ENCODE measurements around the gene MYZAP. TPM values are rescaled to one million over a fixed set of nuclear protein-coding genes. Genes with fewer than 3 reads are reported as not detected.

The MYZAP gene
- polyA plus RNA-seq, 2 of the 4 experiments (the other 2 are of a cell fraction), result 1.2 to 2.4 TPM

- no peak for ATAC-seq
- Histone ChIP-seq H3K4me3 (no peak overlapping the region), H3K4me2 (no peak overlapping the region), H3K4me1 (no peaks in the 10 kb centered on the region), H3K9me3 (no peaks in the 10 kb centered on the region), H3K27ac (no peak overlapping the region)
- POLR2A ChIA-PET, result no interaction called here
- TF ChIP-seq ESRRA (IDR thresholded peaks at IDR 0.05; ENCODE audit: borderline replicate concordance, low read length) (0 out of 2 replicates have a peak, but pooled peaks have one; percentile 63), HOXB5 (CRISPR knock-in tag; IDR thresholded peaks at IDR 0.05) (no peak)
- WGBS (ENCODE audit: missing lambda C conversion rate), result 87% methylated on average over 1 of the region's 1 CpG
- CTCF ChIA-PET, result interaction anchor here (0.8 to 5.1 kb wide), 14 partner anchors 9 to 411 kb away, joined by 3 to 26 read pairs (median 5); partner anchors contain the start of gene ALDH1A2
- FAIRE-seq, result no peak
- DNase-seq (ENCODE audit: low read depth in 1 of 2, low spot score in 1 of 2), result no peak
These were observed 64.1 kb downstream of the MYZAP start for GRCh38 chr15:57655809-57656208.

GRCh38 chr15:57656434-57656833 is 64.7 kb downstream of the MYZAP start:
- Histone ChIP-seq H3K27ac (no peak overlapping the region), H3K4me1 (no peaks in the 10 kb centered on the region), H3K4me3 (no peak overlapping the region), H3K9me3 (no peaks in the 10 kb centered on the region), H3K4me2 (no peak overlapping the region)
- no peak for TF ChIP-seq HOXB13 (CRISPR knock-in tag; IDR thresholded peaks at IDR 0.05; ENCODE audit: low read depth)
- TF ChIP-seq MAFK (IDR thresholded peaks at IDR 0.05; ENCODE audit: partially characterized antibody), result peak; percentile 31
- FAIRE-seq (peak; percentile 28), DNase-seq (ENCODE audit: low read depth in 1 of 2, low spot score in 1 of 2) (no peak), ATAC-seq (no peak)
- 40% methylated on average over 3 of the region's 3 CpGs for WGBS (ENCODE audit: missing lambda C conversion rate)
- POLR2A ChIA-PET, result no interaction called here
- CTCF ChIA-PET, result interaction anchor here (0.7 to 5.1 kb wide), 12 partner anchors 10 to 410 kb away, joined by 3 to 26 read pairs (median 4); partner anchors contain the start of gene ALDH1A2

- no peak overlapping the region for H3K4me2 ChIP-seq
- H3K9me3 ChIP-seq, result no peaks in the 10 kb centered on the region
- ChIA-PET CTCF (interaction anchor here (0.8 to 5.1 kb wide), 6 partner anchors 11 to 413 kb away, joined by 3 to 26 read pairs (median 5); partner anchors contain the start of gene ALDH1A2), POLR2A (no interaction called here)
- TF ChIP-seq FOXS1 (CRISPR knock-in tag; IDR thresholded peaks at IDR 0.05), result no peak
- TF ChIP-seq EHMT2 (IDR thresholded peaks at IDR 0.05; ENCODE audit: low read depth), result no peak
- WGBS (ENCODE audit: missing lambda C conversion rate), result 49% methylated on average over 1 of the region's 1 CpG
- H3K27ac ChIP-seq, result no peak overlapping the region
- no peak for ATAC-seq
- FAIRE-seq, result no peak
- DNase-seq (ENCODE audit: low read depth in 1 of 2, low spot score in 1 of 2), result no peak
- no peaks in the 10 kb centered on the region for H3K4me1 ChIP-seq
- no peak overlapping the region for H3K4me3 ChIP-seq
These were observed 65.9 kb downstream of the MYZAP start for GRCh38 chr15:57657619-57658018.

GRCh38 chr15:57662091-57662744 is 70.5 kb downstream of the MYZAP start:
- ATAC-seq (no peak), DNase-seq (ENCODE audit: low read depth in 1 of 2, low spot score in 1 of 2) (no peak), FAIRE-seq (no peak)
- no peaks in the 10 kb centered on the region for H3K4me1 ChIP-seq
- H3K9me3 ChIP-seq, result no peaks in the 10 kb centered on the region
- no peak overlapping the region for H3K27ac ChIP-seq
- WGBS (ENCODE audit: missing lambda C conversion rate), result 23% methylated on average over 3 of the region's 3 CpGs
- H3K4me3 ChIP-seq, result no peak overlapping the region
- POLR2A ChIA-PET, result no interaction called here
- H3K4me2 ChIP-seq, result no peak overlapping the region
- CTCF ChIA-PET, result interaction anchor here (0.6 to 7.1 kb wide), 13 partner anchors 9 to 407 kb away, joined by 3 to 62 read pairs (median 4); no protein-coding TSS in a partner anchor
- TF ChIP-seq USF2 (IDR thresholded peaks at IDR 0.05) (no peak), ZNF302 (CRISPR knock-in tag; IDR thresholded peaks at IDR 0.05) (no peak), CBX2 (IDR thresholded peaks at IDR 0.05; ENCODE audit: borderline replicate concordance, low read depth) (no peak), MYC (IDR thresholded peaks at IDR 0.05; ENCODE audit: borderline replicate concordance, low read length) (no peak), ZC3H11A (IDR thresholded peaks at IDR 0.05) (no peak), EHMT2 (IDR thresholded peaks at IDR 0.05; ENCODE audit: low read depth) (no peak), NFE2L2 (conservative IDR thresholded peaks at IDR 0.05; ENCODE audit: low read length) (no peak), REST (IDR thresholded peaks at IDR 0.05) (no peak), PBX3 (IDR thresholded peaks at IDR 0.05) (no peak), CTCF (IDR thresholded peaks at IDR 0.05) (no peak), KDM5A (IDR thresholded peaks at IDR 0.05) (no peak), TP53 (CRISPR knock-in tag; IDR thresholded peaks at IDR 0.05) (no peak), PHF8 (IDR thresholded peaks at IDR 0.05; ENCODE audit: borderline replicate concordance, low read depth) (no peak), BHLHE40 (IDR thresholded peaks at IDR 0.05; ENCODE audit: low read depth, low read length) (no peak), HES2 (IDR thresholded peaks at IDR 0.05) (no peak), E2F6 (IDR thresholded peaks at IDR 0.05; ENCODE audit: borderline replicate concordance, low read depth) (no peak)
